Panc1 (cell line): Measurements from ENCODE around the gene BTRC. TPM values are rescaled to one million over a fixed set of nuclear protein-coding genes. Genes with fewer than 3 reads are reported as not detected.

Source experiments
- ATAC-seq: fragments of 200-7000 bp; cut with Tn5 transposase; 2 replicates; pipeline ENCODE4 v1.9.1; 2020; ENCODE audit warnings: mild to moderate bottlenecking, moderate library complexity
- BruUV-seq: library from RNA; stranded (reverse); fragments of 400-500 nt; replicated peaks from 2 replicates; lab custom pipeline; 2021; lab: Mats Ljungman, UMichigan
- CTCF ChIA-PET: fragments of 300-600 bp; sonication (Branson Sonifier 250); formaldehyde crosslinking; loops from one replicate; lab custom pipeline; 2022; ENCODE audit warnings: antibody characterized with exemption; lab: Charles Lee
- POLR2A ChIA-PET: fragments of 300-600 bp; sonication (Branson Sonifier 250); formaldehyde crosslinking; loops from one replicate; lab custom pipeline; 2022; ENCODE audit warnings: antibody characterized with exemption; lab: Charles Lee
- DNase-seq: peaks from one replicate; pipeline ENCODE4 v3.0.0-alpha.2; 2010; ENCODE audit warnings: low read depth, low spot score
- H3K27ac ChIP-seq: 2 replicates; pipeline ENCODE4 v1.5.1; 2011; ENCODE audit warnings: mild to moderate bottlenecking, low read length, inconsistent platforms
- H3K27me3 ChIP-seq: fragments of 200-500 bp; sonication (Bioruptor generic); 2 replicates; pipeline ENCODE4 v1.6.0; 2014; ENCODE audit warnings: low read length, inconsistent platforms; ENCODE audit not compliant: control insufficient read depth, insufficient read depth
- H3K36me3 ChIP-seq: fragments of 200-500 bp; sonication (Bioruptor generic); 2 replicates; pipeline ENCODE4 v1.5.1; 2014; ENCODE audit warnings: inconsistent platforms, mild to moderate bottlenecking, low read length, moderate library complexity; ENCODE audit not compliant: control insufficient read depth, insufficient read depth
- H3K4me1 ChIP-seq: 2 replicates; pipeline ENCODE4 v1.5.1; 2011; ENCODE audit warnings: inconsistent platforms, mild to moderate bottlenecking, low read length, moderate library complexity; ENCODE audit not compliant: control insufficient read depth, insufficient read depth
- H3K4me3 ChIP-seq, 2 experiments: 2 replicates each; pipeline ENCODE4 v1.5.1; 2011 to 2012; ENCODE audit warnings: low read depth in 2 of 2, low read length in 2 of 2, mild to moderate bottlenecking in 2 of 2, inconsistent platforms in 1 of 2, moderate library complexity in 1 of 2
- H3K9me3 ChIP-seq: fragments of 200-500 bp; sonication (Bioruptor generic); 2 replicates; pipeline ENCODE4 v1.5.1; 2014; ENCODE audit warnings: low read depth, mild to moderate bottlenecking, inconsistent platforms, low read length, moderate library complexity; ENCODE audit not compliant: control insufficient read depth, insufficient read depth
- POLR2AphosphoS5 ChIP-seq: IDR thresholded peaks from 2 replicates; pipeline ENCODE4 v1.6.1; 2012; ENCODE audit warnings: mild to moderate bottlenecking, low read depth, low read length, moderate library complexity
- SIN3A ChIP-seq: IDR thresholded peaks from 2 replicates; pipeline ENCODE4 v1.6.1; 2012; ENCODE audit warnings: low read depth, mild to moderate bottlenecking, low read length, moderate library complexity, borderline replicate concordance; ENCODE audit not compliant: insufficient read depth
- TCF7L2 ChIP-seq: IDR thresholded peaks from 2 replicates; pipeline ENCODE4 v1.6.1; 2011; ENCODE audit warnings: mild to moderate bottlenecking, low read depth, low read length, inconsistent platforms
- in situ Hi-C: cut with HindIII; loops from 2 replicates; pipeline ENCODE4 v1.10.0; 2016; ENCODE audit warnings: low sequenced_read_pairs, low pct_unique_long_range_greater_than_20kb
- intact Hi-C: fragments of 100-400 bp; cut with micrococcal nuclease; formaldehyde crosslinking; loops from one replicate; pipeline ENCODE4 v1.10.0; 2022; ENCODE audit not compliant: unreplicated experiment
- total RNA-seq: library from RNA; stranded (reverse); gene quantifications from one replicate; pipeline ENCODE4 v1.2.1, GENCODE V29; 2021; ENCODE audit not compliant: unreplicated experiment
- TF ChIP-seq, protein P1 (sequence below): fragments of 450-650 bp; IDR thresholded peaks from 2 replicates; pipeline ENCODE4 v1.5.1; 2017; ENCODE audit warnings: mild to moderate bottlenecking
- TF ChIP-seq, protein P2 (sequence below), 2 experiments: IDR thresholded peaks; 2 replicates each; pipeline ENCODE4 v1.6.1; 2011 to 2012; ENCODE audit warnings: low read depth in 2 of 2, control low read depth in 1 of 2, low read length in 1 of 2, mild to moderate bottlenecking in 1 of 2, moderate library complexity in 1 of 2; ENCODE audit not compliant: insufficient read depth in 1 of 2

Gene BTRC
- total RNA-seq, 1 experiment from 2014 or later, result 22.1 TPM

DNA sequence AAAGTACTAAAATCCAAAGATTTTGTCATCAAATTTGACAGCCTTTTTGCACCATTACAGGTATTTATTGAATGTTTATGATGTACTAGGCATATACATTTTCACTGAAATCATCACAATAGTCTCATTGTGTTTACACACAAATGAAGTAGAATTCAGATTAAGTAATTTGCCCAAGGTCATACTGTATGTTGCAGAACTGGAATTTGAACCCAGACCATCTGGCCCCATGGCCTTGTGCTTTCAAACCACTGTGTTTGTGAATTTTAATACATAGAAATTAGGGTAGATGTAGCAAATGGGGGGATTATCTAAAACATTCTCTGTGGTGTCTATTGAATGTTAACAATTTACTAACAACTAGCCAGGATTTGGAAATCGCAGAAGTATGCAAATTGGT, 139.3 kb downstream of the BTRC start:
- in situ Hi-C loops (no loop called here), intact Hi-C loops (no loop called here)
- TF ChIP-seq POLR2AphosphoS5 (no peak), TCF7L2 (no peak), SIN3A (no peak)
- TF ChIP-seq, protein P1, sequence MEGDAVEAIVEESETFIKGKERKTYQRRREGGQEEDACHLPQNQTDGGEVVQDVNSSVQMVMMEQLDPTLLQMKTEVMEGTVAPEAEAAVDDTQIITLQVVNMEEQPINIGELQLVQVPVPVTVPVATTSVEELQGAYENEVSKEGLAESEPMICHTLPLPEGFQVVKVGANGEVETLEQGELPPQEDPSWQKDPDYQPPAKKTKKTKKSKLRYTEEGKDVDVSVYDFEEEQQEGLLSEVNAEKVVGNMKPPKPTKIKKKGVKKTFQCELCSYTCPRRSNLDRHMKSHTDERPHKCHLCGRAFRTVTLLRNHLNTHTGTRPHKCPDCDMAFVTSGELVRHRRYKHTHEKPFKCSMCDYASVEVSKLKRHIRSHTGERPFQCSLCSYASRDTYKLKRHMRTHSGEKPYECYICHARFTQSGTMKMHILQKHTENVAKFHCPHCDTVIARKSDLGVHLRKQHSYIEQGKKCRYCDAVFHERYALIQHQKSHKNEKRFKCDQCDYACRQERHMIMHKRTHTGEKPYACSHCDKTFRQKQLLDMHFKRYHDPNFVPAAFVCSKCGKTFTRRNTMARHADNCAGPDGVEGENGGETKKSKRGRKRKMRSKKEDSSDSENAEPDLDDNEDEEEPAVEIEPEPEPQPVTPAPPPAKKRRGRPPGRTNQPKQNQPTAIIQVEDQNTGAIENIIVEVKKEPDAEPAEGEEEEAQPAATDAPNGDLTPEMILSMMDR, result no peak
- TF ChIP-seq, protein P2, sequence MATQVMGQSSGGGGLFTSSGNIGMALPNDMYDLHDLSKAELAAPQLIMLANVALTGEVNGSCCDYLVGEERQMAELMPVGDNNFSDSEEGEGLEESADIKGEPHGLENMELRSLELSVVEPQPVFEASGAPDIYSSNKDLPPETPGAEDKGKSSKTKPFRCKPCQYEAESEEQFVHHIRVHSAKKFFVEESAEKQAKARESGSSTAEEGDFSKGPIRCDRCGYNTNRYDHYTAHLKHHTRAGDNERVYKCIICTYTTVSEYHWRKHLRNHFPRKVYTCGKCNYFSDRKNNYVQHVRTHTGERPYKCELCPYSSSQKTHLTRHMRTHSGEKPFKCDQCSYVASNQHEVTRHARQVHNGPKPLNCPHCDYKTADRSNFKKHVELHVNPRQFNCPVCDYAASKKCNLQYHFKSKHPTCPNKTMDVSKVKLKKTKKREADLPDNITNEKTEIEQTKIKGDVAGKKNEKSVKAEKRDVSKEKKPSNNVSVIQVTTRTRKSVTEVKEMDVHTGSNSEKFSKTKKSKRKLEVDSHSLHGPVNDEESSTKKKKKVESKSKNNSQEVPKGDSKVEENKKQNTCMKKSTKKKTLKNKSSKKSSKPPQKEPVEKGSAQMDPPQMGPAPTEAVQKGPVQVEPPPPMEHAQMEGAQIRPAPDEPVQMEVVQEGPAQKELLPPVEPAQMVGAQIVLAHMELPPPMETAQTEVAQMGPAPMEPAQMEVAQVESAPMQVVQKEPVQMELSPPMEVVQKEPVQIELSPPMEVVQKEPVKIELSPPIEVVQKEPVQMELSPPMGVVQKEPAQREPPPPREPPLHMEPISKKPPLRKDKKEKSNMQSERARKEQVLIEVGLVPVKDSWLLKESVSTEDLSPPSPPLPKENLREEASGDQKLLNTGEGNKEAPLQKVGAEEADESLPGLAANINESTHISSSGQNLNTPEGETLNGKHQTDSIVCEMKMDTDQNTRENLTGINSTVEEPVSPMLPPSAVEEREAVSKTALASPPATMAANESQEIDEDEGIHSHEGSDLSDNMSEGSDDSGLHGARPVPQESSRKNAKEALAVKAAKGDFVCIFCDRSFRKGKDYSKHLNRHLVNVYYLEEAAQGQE (IDR thresholded peaks at IDR 0.05; ENCODE audit: insufficient read depth in 1 of 2, low read depth in 2 of 2, low read length in 1 of 2), result no peak
- ChIA-PET POLR2A (no interaction called here), CTCF (no interaction called here)
- ATAC-seq, result no peak
- BruUV-seq, result no TSS peak
- Histone ChIP-seq H3K9me3 (no peaks in the 10 kb centered on the region), H3K36me3 (no peaks in the 10 kb centered on the region), H3K27me3 (no peaks in the 10 kb centered on the region), H3K4me3 (no peak overlapping the region), H3K4me1 (no peaks in the 10 kb centered on the region), H3K27ac (no peak overlapping the region)
- no peak for DNase-seq

DNA sequence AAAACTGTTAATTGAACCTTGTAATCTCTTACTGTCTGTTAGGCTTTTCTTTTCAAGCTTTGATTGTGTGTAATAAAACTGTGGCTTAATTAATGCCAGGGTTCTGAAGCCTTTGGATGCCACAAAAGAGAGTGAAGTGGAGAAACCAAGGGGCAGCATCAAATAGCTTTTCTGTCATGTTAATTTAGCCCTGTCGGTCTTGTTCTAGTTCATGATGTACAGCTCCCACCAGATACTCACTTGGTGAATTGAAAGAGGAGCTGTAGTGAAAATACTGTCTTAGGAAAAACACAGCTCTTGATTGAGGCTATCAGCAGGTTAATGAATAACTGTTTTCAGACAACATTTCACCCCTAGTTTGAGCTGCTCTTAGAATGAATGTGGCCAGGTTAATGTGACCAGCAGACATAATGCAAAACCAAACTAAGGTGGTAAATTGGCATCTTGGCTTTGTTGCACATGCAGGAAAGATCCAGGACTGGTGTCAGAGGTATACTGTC, 139.9 kb downstream of the BTRC start:
- no peak for TF ChIP-seq SIN3A
- TF ChIP-seq, protein P1, result no peak
- TF ChIP-seq, protein P2 (IDR thresholded peaks at IDR 0.05; ENCODE audit: insufficient read depth in 1 of 2, low read depth in 2 of 2, low read length in 1 of 2), result no peak
- TF ChIP-seq POLR2AphosphoS5, result no peak
- no peak for TF ChIP-seq TCF7L2
- ChIA-PET CTCF (no interaction called here), POLR2A (interaction anchor here (0.5 kb wide), 1 partner anchor 453 kb away, joined by 17 read pairs; no protein-coding TSS in a partner anchor)
- Histone ChIP-seq H3K27ac (no peak overlapping the region), H3K9me3 (no peaks in the 10 kb centered on the region), H3K27me3 (no peaks in the 10 kb centered on the region), H3K36me3 (no peaks in the 10 kb centered on the region), H3K4me1 (no peaks in the 10 kb centered on the region), H3K4me3 (no peak overlapping the region)
- intact Hi-C loops, result no loop called here
- in situ Hi-C loops, result no loop called here
- ATAC-seq (no peak), DNase-seq (no peak)
- BruUV-seq, result no TSS peak
